NK-92 (cell line): ENCODE results near the gene IDI1.
"Not testable (repeated sequence)": the region's sequence is repeated elsewhere in the genome, so short reads cannot be mapped to it uniquely, and the experiment has no call there.

Experiments
- DNase-seq: peaks from one replicate; lab custom pipeline; 2025; ENCODE audit not compliant: unreplicated experiment; lab: John Stamatoyannopoulos, UW

Gene IDI1

GRCh38 chr10:1036341-1036791 is 12.6 kb downstream of the IDI1 start:
- no peak for DNase-seq

- no peak for DNase-seq
Observed at GRCh38 chr10:1035201-1035600, 13.7 kb downstream of the IDI1 start.

- DNase-seq, result no peak
Observed at GRCh38 chr10:1034758-1035157, 14.2 kb downstream of the IDI1 start.

- DNase-seq, result no peak
Observed at GRCh38 chr10:1033601-1034000, 15.3 kb downstream of the IDI1 start.

GRCh38 chr10:1029838-1030237 is 19.1 kb downstream of the IDI1 start:
- DNase-seq, result no peak

- no peak for DNase-seq
Observed at GRCh38 chr10:1026578-1026977, 22.3 kb downstream of the IDI1 start.

GRCh38 chr10:1025683-1026082 is 23.2 kb downstream of the IDI1 start, which contains the start of gene IDI2:
Gene IDI2 (minus strand): TSS chr10:1025859. CDS start chr10:1024723, 1,136 bp downstream.
- no peak for DNase-seq

GRCh38 chr10:1024103-1024502 is 24.8 kb downstream of the IDI1 start:
- DNase-seq, result no peak

GRCh38 chr10:1022413-1022812 is 26.5 kb downstream of the IDI1 start:
- DNase-seq, result no peak

GRCh38 chr10:1020958-1021357 is 28.0 kb downstream of the IDI1 start:
- no peak for DNase-seq

- no peak for DNase-seq
Observed at GRCh38 chr10:1020460-1020859, 28.5 kb downstream of the IDI1 start.

GRCh38 chr10:1019362-1019761 is 29.6 kb downstream of the IDI1 start:
- DNase-seq, result no peak

GRCh38 chr10:1015688-1016087 is 33.2 kb downstream of the IDI1 start:
- no peak for DNase-seq

- DNase-seq, result no peak
Observed at GRCh38 chr10:1011696-1012095, 37.2 kb downstream of the IDI1 start.

- DNase-seq, result no peak
Observed at GRCh38 chr10:1010703-1011102, 38.2 kb downstream of the IDI1 start.

GRCh38 chr10:1009947-1010346 is 39.0 kb downstream of the IDI1 start:
- DNase-seq, result not testable (repeated sequence)

GRCh38 chr10:1009071-1009494 is 39.8 kb downstream of the IDI1 start:
- no peak for DNase-seq

- no peak for DNase-seq
Observed at GRCh38 chr10:1007583-1007982, 41.3 kb downstream of the IDI1 start.

GRCh38 chr10:1006573-1006972 is 42.3 kb downstream of the IDI1 start:
- DNase-seq, result no peak

GRCh38 chr10:1003884-1004670 is 44.8 kb downstream of the IDI1 start:
- no peak for DNase-seq

- DNase-seq, result no peak
Observed at GRCh38 chr10:1002425-1003006, 46.4 kb downstream of the IDI1 start.

- no peak for DNase-seq
Observed at GRCh38 chr10:997266-998022, 51.5 kb downstream of the IDI1 start.
